HG03520 (cell line): ENCODE measurements around the gene ACRV1.

Source experiments
- ATAC-seq: cut with Tn5 transposase; IDR thresholded peaks from one replicate; pipeline ENCODE4 v1.9.1; 2021; ENCODE audit warnings: mild to moderate bottlenecking, moderate library complexity; ENCODE audit not compliant: unreplicated experiment

ACRV1 gene

GRCh38 chr11:125662689-125663088 is 18.0 kb downstream of the ACRV1 start:
- no peak for ATAC-seq

GRCh38 chr11:125649465-125650166 is 31.0 kb downstream of the ACRV1 start:
- ATAC-seq, result no peak

GRCh38 chr11:125645871-125646270 is 34.8 kb downstream of the ACRV1 start:
- no peak for ATAC-seq

GRCh38 chr11:125638315-125638714 is 42.3 kb downstream of the ACRV1 start:
- ATAC-seq, result no peak

GRCh38 chr11:125637840-125638239 is 42.8 kb downstream of the ACRV1 start:
- ATAC-seq, result no peak

GRCh38 chr11:125627236-125627910 is 53.3 kb downstream of the ACRV1 start:
- no peak for ATAC-seq

GRCh38 chr11:125626288-125626950 is 54.2 kb downstream of the ACRV1 start:
- peak; percentile 23 for ATAC-seq

- ATAC-seq, result peak; percentile 86
Observed at GRCh38 chr11:125625630-125626287, 54.9 kb downstream of the ACRV1 start.

- ATAC-seq, result no peak
Observed at GRCh38 chr11:125625225-125625629, 55.4 kb downstream of the ACRV1 start.

GRCh38 chr11:125624756-125625213 is 55.9 kb downstream of the ACRV1 start, which contains the start of gene CHEK1:
Gene CHEK1, plus strand, starts transcription at chr11:125625163. Its CDS starts 1,606 bp downstream, at chr11:125626769.
- ATAC-seq, result no peak

GRCh38 chr11:125623064-125623463 is 57.6 kb downstream of the ACRV1 start:
- ATAC-seq, result no peak

- ATAC-seq, result no peak
Observed at GRCh38 chr11:125621995-125622394, 58.7 kb downstream of the ACRV1 start.
